Measurements from ENCODE around the gene ASCC2.

Gene ASCC2

GRCh38 chr22:29750559-29751538, 87.2 kb downstream of the ASCC2 start:
- no peak for DNase-seq

- DNase-seq = no peak
Observed at GRCh38 chr22:29750029-29750428, 88.0 kb downstream of the ASCC2 start.

GRCh38 chr22:29748248-29748893, 89.7 kb downstream of the ASCC2 start:
- no peak for DNase-seq

GRCh38 chr22:29747832-29748231, 90.2 kb downstream of the ASCC2 start:
- DNase-seq = no peak

GRCh38 chr22:29744902-29745301, 93.2 kb downstream of the ASCC2 start:
- no peak for DNase-seq

- no peak for DNase-seq
Observed at GRCh38 chr22:29742326-29742725, 95.7 kb downstream of the ASCC2 start.

- no peak for DNase-seq
Observed at GRCh38 chr22:29741926-29742325, 96.1 kb downstream of the ASCC2 start.

GRCh38 chr22:29740216-29740615, 97.9 kb downstream of the ASCC2 start:
- DNase-seq = no peak

GRCh38 chr22:29739346-29739875, 98.7 kb downstream of the ASCC2 start:
- no peak for DNase-seq
